HG03025 (cell line): ENCODE results near the gene SOCS3.

Experiments used
- ATAC-seq: cut with Tn5 transposase; IDR thresholded peaks from one replicate; pipeline ENCODE4 v1.9.1; 2021; ENCODE audit warnings: mild to moderate bottlenecking, moderate library complexity; ENCODE audit not compliant: unreplicated experiment, low FRiP score

The SOCS3 gene

GRCh38 chr17:78359997-78360370 is at the start of gene SOCS3:
Gene SOCS3 (minus strand): TSS chr17:78360077. CDS start chr17:78359095, 982 bp downstream.
- ATAC-seq: no peak

- no peak for ATAC-seq
Observed at GRCh38 chr17:78409191-78409928, 49.5 kb upstream of the SOCS3 start.

- no peak for ATAC-seq
Observed at GRCh38 chr17:78408476-78409050, 48.7 kb upstream of the SOCS3 start.

GRCh38 chr17:78407387-78408000 is 47.6 kb upstream of the SOCS3 start:
- no peak for ATAC-seq

- ATAC-seq: no peak
Observed at GRCh38 chr17:78406920-78407319, 47.0 kb upstream of the SOCS3 start.

GRCh38 chr17:78406396-78406795 is 46.5 kb upstream of the SOCS3 start:
- ATAC-seq: no peak

GRCh38 chr17:78403822-78404221 is 43.9 kb upstream of the SOCS3 start:
- no peak for ATAC-seq

GRCh38 chr17:78401891-78402290 is 42.0 kb upstream of the SOCS3 start:
- ATAC-seq: no peak

- no peak for ATAC-seq
Observed at GRCh38 chr17:78401246-78401645, 41.4 kb upstream of the SOCS3 start.

GRCh38 chr17:78400581-78401240 is 40.8 kb upstream of the SOCS3 start:
- no peak for ATAC-seq

- no peak for ATAC-seq
Observed at GRCh38 chr17:78399693-78400144, 39.8 kb upstream of the SOCS3 start.

GRCh38 chr17:78399028-78399692 is 39.3 kb upstream of the SOCS3 start:
- ATAC-seq: no peak

GRCh38 chr17:78398390-78398789 is 38.5 kb upstream of the SOCS3 start:
- ATAC-seq: no peak

GRCh38 chr17:78397681-78398101 is 37.8 kb upstream of the SOCS3 start:
- no peak for ATAC-seq

GRCh38 chr17:78396441-78397337 is 36.8 kb upstream of the SOCS3 start:
- no peak for ATAC-seq

- no peak for ATAC-seq
Observed at GRCh38 chr17:78395155-78395554, 35.3 kb upstream of the SOCS3 start.

- no peak for ATAC-seq
Observed at GRCh38 chr17:78394209-78394608, 34.3 kb upstream of the SOCS3 start.

GRCh38 chr17:78393575-78393974 is 33.7 kb upstream of the SOCS3 start:
- ATAC-seq: no peak

GRCh38 chr17:78392295-78392694 is 32.4 kb upstream of the SOCS3 start:
- ATAC-seq: no peak

GRCh38 chr17:78391843-78392242 is 32.0 kb upstream of the SOCS3 start:
- ATAC-seq: no peak
